IMR-90 (cell line): ENCODE results near the gene C2orf80. TPM values are rescaled to one million over a fixed set of nuclear protein-coding genes. Genes with fewer than 3 reads are reported as not detected.

ENCODE experiments used
- ATAC-seq: fragments of 200-7000 bp; cut with Tn5 transposase; 2 replicates; pipeline ENCODE4 v1.9.1; 2020; ENCODE audit warnings: low read depth, mild to moderate bottlenecking, moderate library complexity
- BruUV-seq: library from RNA; stranded (reverse); fragments of 400-500 nt; replicated peaks from 2 replicates; lab custom pipeline; 2021; lab: Mats Ljungman, UMichigan
- CTCF ChIA-PET: fragments of 300-600 bp; formaldehyde crosslinking; extraction: SDS; loops from one replicate; lab custom pipeline; 2021; ENCODE audit warnings: antibody characterized with exemption; lab: Yijun Ruan, JAX
- POLR2A ChIA-PET: fragments of 300-600 bp; sonication (Branson Sonifier 250); formaldehyde crosslinking; loops from one replicate; lab custom pipeline; 2022; ENCODE audit warnings: antibody characterized with exemption; ENCODE audit not compliant: unreplicated experiment; lab: Charles Lee
- DNase-seq: peaks from one replicate; pipeline ENCODE4 v3.0.0; 2013
- H2AFZ ChIP-seq: replicated peaks from 2 replicates; pipeline ENCODE3; 2013; ENCODE audit warnings: low read length, mild to moderate bottlenecking; ENCODE audit not compliant: poor library complexity
- H2AK5ac ChIP-seq: 2 replicates; pipeline ENCODE4 v1.6.1; 2013; ENCODE audit warnings: low read depth, low read length, inconsistent platforms
- H2AK9ac ChIP-seq: replicated peaks from 2 replicates; pipeline ENCODE3; 2013; ENCODE audit warnings: mild to moderate bottlenecking, low read depth, low read length, moderate library complexity; ENCODE audit not compliant: poor library complexity
- H2BK120ac ChIP-seq: 2 replicates; pipeline ENCODE4 v1.6.1; 2013; ENCODE audit warnings: low read depth, low read length, inconsistent platforms
- H2BK15ac ChIP-seq: 3 replicates; pipeline ENCODE4 v1.6.1; 2013; ENCODE audit warnings: low read depth, low read length, inconsistent platforms
- H2BK20ac ChIP-seq: 2 replicates; pipeline ENCODE4 v1.6.1; 2013; ENCODE audit warnings: low read depth, mild to moderate bottlenecking, inconsistent platforms, low read length, moderate library complexity
- H2BK5ac ChIP-seq: 2 replicates; pipeline ENCODE4 v1.6.1; 2013; ENCODE audit warnings: mild to moderate bottlenecking, low read depth, low read length, inconsistent platforms; ENCODE audit not compliant: poor library complexity, severe bottlenecking
- H3K14ac ChIP-seq: replicated peaks from 2 replicates; pipeline ENCODE4 v1.6.1; 2013; ENCODE audit warnings: low read depth, low read length, inconsistent platforms
- H3K18ac ChIP-seq: 2 replicates; pipeline ENCODE4 v1.6.1; 2013; ENCODE audit warnings: low read depth, low read length, control low read depth
- H3K23ac ChIP-seq: 2 replicates; pipeline ENCODE4 v1.6.1; 2013; ENCODE audit warnings: low read depth, low read length, inconsistent platforms
- H3K27ac ChIP-seq: 2 replicates; pipeline ENCODE4 v1.5.1; 2013; ENCODE audit warnings: mild to moderate bottlenecking, control low read depth, low read length; ENCODE audit not compliant: insufficient read depth
- H3K27me3 ChIP-seq: 2 replicates; pipeline ENCODE4 v1.6.1; 2013; ENCODE audit warnings: low read length; ENCODE audit not compliant: control insufficient read depth, insufficient read depth
- H3K36me3 ChIP-seq: 2 replicates; pipeline ENCODE4 v1.6.1; 2013; ENCODE audit warnings: low read length, mixed read lengths; ENCODE audit not compliant: control insufficient read depth, insufficient read depth
- H3K4ac ChIP-seq: 2 replicates; pipeline ENCODE4 v1.6.1; 2013; ENCODE audit warnings: low read depth, low read length, inconsistent platforms
- H3K4me1 ChIP-seq: 2 replicates; pipeline ENCODE4 v1.6.1; 2013; ENCODE audit warnings: low read length, mixed read lengths; ENCODE audit not compliant: control insufficient read depth, insufficient read depth
- H3K4me2 ChIP-seq: 2 replicates; pipeline ENCODE4 v1.6.1; 2013; ENCODE audit warnings: low read depth, mild to moderate bottlenecking, control low read depth, low read length, moderate library complexity
- H3K4me3 ChIP-seq: 2 replicates; pipeline ENCODE4 v1.5.1; 2013; ENCODE audit warnings: low read depth, mild to moderate bottlenecking, control low read depth, low read length, moderate library complexity; ENCODE audit not compliant: insufficient read depth
- H3K56ac ChIP-seq: 2 replicates; pipeline ENCODE4 v1.6.1; 2013; ENCODE audit warnings: low read length, inconsistent platforms; ENCODE audit not compliant: insufficient read depth; ENCODE audit errors: extremely low read depth
- H3K79me1 ChIP-seq, 2 experiments: 2 replicates each; pipeline ENCODE4 v1.6.1; 2013; ENCODE audit warnings: low read length in 2 of 2, inconsistent platforms in 1 of 2, low read depth in 1 of 2
- H3K9ac ChIP-seq: 2 replicates; pipeline ENCODE4 v1.6.1; 2013; ENCODE audit warnings: low read depth, low read length, control low read depth
- H3K9me1 ChIP-seq: 2 replicates; pipeline ENCODE4 v1.6.1; 2013; ENCODE audit warnings: low read length, inconsistent platforms; ENCODE audit not compliant: insufficient read depth
- H3K9me3 ChIP-seq: 2 replicates; pipeline ENCODE4 v1.6.1; 2013; ENCODE audit warnings: low read length; ENCODE audit not compliant: control insufficient read depth, insufficient read depth
- H4K20me1 ChIP-seq: 2 replicates; pipeline ENCODE4 v1.6.1; 2013; ENCODE audit warnings: low read length, inconsistent platforms; ENCODE audit not compliant: insufficient read depth
- H4K5ac ChIP-seq: 2 replicates; pipeline ENCODE4 v1.6.1; 2013; ENCODE audit warnings: mild to moderate bottlenecking, low read depth, low read length, control low read depth
- H4K8ac ChIP-seq, 2 experiments: 2 replicates each; pipeline ENCODE4 v1.6.1; 2013; ENCODE audit warnings: low read depth in 2 of 2, low read length in 2 of 2, control low read depth in 1 of 2, inconsistent platforms in 1 of 2
- H4K91ac ChIP-seq: 2 replicates; pipeline ENCODE4 v1.6.1; 2013; ENCODE audit warnings: low read depth, low read length, inconsistent platforms; ENCODE audit not compliant: insufficient read depth
- CEBPB ChIP-seq: IDR thresholded peaks from 2 replicates; pipeline ENCODE4 v1.6.1; 2012; ENCODE audit warnings: low read depth, low read length, improper control_type of control experiment
- CHD1 ChIP-seq: IDR thresholded peaks from 2 replicates; pipeline ENCODE4 v1.6.1; 2012; ENCODE audit warnings: low read depth, low read length, improper control_type of control experiment
- ELK1 ChIP-seq: fragments of 150-350 bp; IDR thresholded peaks from 2 replicates; pipeline ENCODE4 v1.6.1; 2016; ENCODE audit warnings: low read depth, mild to moderate bottlenecking, low read length, moderate library complexity, borderline replicate concordance
- MAFK ChIP-seq: IDR thresholded peaks from 2 replicates; pipeline ENCODE4 v1.6.1; 2012; ENCODE audit warnings: low read depth, low read length, improper control_type of control experiment
- MAZ ChIP-seq: IDR thresholded peaks from 2 replicates; pipeline ENCODE4 v1.6.1; 2012; ENCODE audit warnings: low read depth, mild to moderate bottlenecking, low read length, improper control_type of control experiment, moderate library complexity, borderline replicate concordance
- MXI1 ChIP-seq: IDR thresholded peaks from 2 replicates; pipeline ENCODE4 v1.6.1; 2012; ENCODE audit warnings: low read depth, mild to moderate bottlenecking, low read length, moderate library complexity, borderline replicate concordance
- NFE2L2 ChIP-seq: fragments of 150-350 bp; IDR thresholded peaks from 2 replicates; pipeline ENCODE4 v1.6.1; 2016; ENCODE audit warnings: low read depth, mild to moderate bottlenecking, low read length
- POLR2A ChIP-seq: IDR thresholded peaks from 2 replicates; pipeline ENCODE4 v1.6.1; 2012; ENCODE audit warnings: mild to moderate bottlenecking, low read depth, low read length
- RCOR1 ChIP-seq: IDR thresholded peaks from 2 replicates; pipeline ENCODE4 v1.6.1; 2012; ENCODE audit warnings: mild to moderate bottlenecking, low read length, improper control_type of control experiment; ENCODE audit not compliant: insufficient replicate concordance
- RFX5 ChIP-seq: IDR thresholded peaks from 2 replicates; pipeline ENCODE4 v1.8.0; 2012; ENCODE audit warnings: low read depth, mild to moderate bottlenecking, low read length, moderate library complexity
- USF2 ChIP-seq: fragments of 150-350 bp; IDR thresholded peaks from 2 replicates; pipeline ENCODE4 v1.6.1; 2017; ENCODE audit warnings: mild to moderate bottlenecking, antibody characterized with exemption, low read length, low read depth
- WGBS, 2 experiments: methylation state at CpG; one replicate each; pipeline versions ENCODE4 v1.1.5 to v1.1.7; 2013; ENCODE audit warnings: missing lambda C conversion rate in 2 of 2; ENCODE audit not compliant: insufficient read length in 1 of 2; ENCODE audit errors: extremely low coverage in 2 of 2; 5-methylcytosine and 5-hydroxymethylcytosine counted together
- dilution Hi-C: fragments of 300-500 bp; cut with HindIII; formaldehyde crosslinking; loops from one replicate; pipeline ENCODE4 v1.14.3; 2018; ENCODE audit warnings: low sequenced_read_pairs; ENCODE audit not compliant: unreplicated experiment
- in situ Hi-C: fragments of 300-500 bp; cut with MboI; formaldehyde crosslinking; loops from 3 replicates; pipeline ENCODE4 v1.14.3; 2019; ENCODE audit warnings: low sequenced_read_pairs, inconsistent platforms, mixed read lengths
- intact Hi-C: fragments of 100-400 bp; cut with micrococcal nuclease; formaldehyde crosslinking; loops from 2 replicates; pipeline ENCODE4 v1.10.0; 2022
- polyA plus RNA-seq, 3 experiments: library from polyadenylated mRNA; depleted of rRNA; stranded (reverse); fragments of >200 nt; gene quantifications; 2 replicates each; pipeline ENCODE4 v1.2.3, GENCODE V29; 2012; ENCODE audit warnings: low replicate concordance in 1 of 3
- total RNA-seq: library from RNA; depleted of rRNA; stranded (reverse); fragments of >200 nt; gene quantifications from 2 replicates; pipeline ENCODE4 v1.2.3, GENCODE V29; 2012

The C2orf80 gene
- total and polyA plus RNA-seq, 2 of the 4 experiments (the other 2 are of a cell fraction), result not detected

- ChIA-PET POLR2A (no interaction called here), CTCF (no interaction called here)
- Histone ChIP-seq H4K5ac (no peak overlapping the region), H2BK20ac (no peak overlapping the region), H3K9me3 (no peaks in the 10 kb centered on the region), H3K14ac (no peak overlapping the region), H3K36me3 (no peaks in the 10 kb centered on the region), H3K9me1 (no peaks in the 10 kb centered on the region), H4K20me1 (no peaks in the 10 kb centered on the region; the same call in 1 of the 2 replicates), H4K8ac (no peak overlapping the region), H3K4me1 (no peaks in the 10 kb centered on the region), H3K4me3 (no peak overlapping the region), H3K27ac (no peak overlapping the region), H3K79me1 (no peaks in the 10 kb centered on the region), H3K4me2 (no peak overlapping the region), H2BK5ac (no peak overlapping the region), H2AK5ac (no peak overlapping the region), H3K23ac (no peak overlapping the region), H2AK9ac (no peak overlapping the region), H3K18ac (no peak overlapping the region), H4K91ac (no peak overlapping the region), H3K4ac (no peak overlapping the region), H3K56ac (no peak overlapping the region), H2BK120ac (no peak overlapping the region), H2BK15ac (no peak overlapping the region), H3K27me3 (no peaks in the 10 kb centered on the region), H3K9ac (no peak overlapping the region), H2AFZ (no peak overlapping the region)
- DNase-seq (no peak), ATAC-seq (no peak)
- TF ChIP-seq POLR2A, result no peak
- TF ChIP-seq RFX5, result no peak
- no peak for TF ChIP-seq CEBPB
- no peak for TF ChIP-seq MAZ
- no peak for TF ChIP-seq NFE2L2
- no peak for TF ChIP-seq USF2
- TF ChIP-seq CHD1, result no peak
- TF ChIP-seq MXI1, result no peak
- no peak for TF ChIP-seq ELK1
- no peak for TF ChIP-seq RCOR1
- TF ChIP-seq MAFK, result no peak
- WGBS, 2 experiments, result 85% methylated on average over 29 of the region's 33 CpGs; no CpG with 5 or more reads in 1 of the 2 experiments
- dilution Hi-C loops, result no loop called here
- BruUV-seq, result no TSS peak
- in situ Hi-C loops, result no loop called here
- intact Hi-C loops, result no loop called here
Observed at GRCh38 chr2:208227581-208228232, 37.9 kb upstream of the C2orf80 start.
